ENCODE measurements around the gene EFNB2. TPM values are rescaled to one million over a fixed set of nuclear protein-coding genes. Genes with fewer than 3 reads are reported as not detected.

EFNB2 gene
- total RNA-seq, 2 donors from 2014 or later, result 85.0 to 97.1 TPM

DNA sequence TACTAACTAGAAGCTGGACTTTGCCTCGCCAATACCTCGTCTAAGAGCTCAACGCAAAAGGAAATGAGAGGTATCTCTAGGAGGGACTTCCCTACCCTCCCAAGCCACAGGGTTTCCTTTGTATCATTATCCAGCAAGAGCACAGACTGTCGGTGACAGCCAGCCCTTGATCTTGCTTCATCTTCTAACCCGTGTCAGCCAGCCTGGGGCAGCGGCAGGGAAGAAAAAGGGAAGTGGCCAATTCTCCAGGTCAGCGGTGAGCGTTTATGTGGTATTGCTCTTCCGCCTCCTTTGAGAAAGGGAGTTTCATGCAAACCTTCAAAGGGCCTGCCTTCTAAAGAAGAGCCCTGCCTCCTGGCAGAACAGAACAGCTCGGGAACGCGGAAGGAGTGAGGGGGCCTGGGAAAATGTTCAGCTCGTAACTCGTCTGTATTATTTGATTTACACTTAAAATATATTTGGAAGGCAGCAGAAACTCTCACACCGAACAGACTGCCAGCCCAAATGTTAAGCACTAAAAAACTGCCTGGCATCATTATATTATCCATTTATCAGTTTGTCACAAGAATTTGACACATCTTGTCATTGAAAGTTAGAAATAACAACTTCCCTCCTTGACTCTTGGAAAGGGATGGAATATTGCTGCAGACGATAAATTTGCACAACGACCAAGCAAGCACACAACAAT lies 41.8 kb downstream of the EFNB2 start:
- no peak for DNase-seq
- ATAC-seq, result no peak

DNA sequence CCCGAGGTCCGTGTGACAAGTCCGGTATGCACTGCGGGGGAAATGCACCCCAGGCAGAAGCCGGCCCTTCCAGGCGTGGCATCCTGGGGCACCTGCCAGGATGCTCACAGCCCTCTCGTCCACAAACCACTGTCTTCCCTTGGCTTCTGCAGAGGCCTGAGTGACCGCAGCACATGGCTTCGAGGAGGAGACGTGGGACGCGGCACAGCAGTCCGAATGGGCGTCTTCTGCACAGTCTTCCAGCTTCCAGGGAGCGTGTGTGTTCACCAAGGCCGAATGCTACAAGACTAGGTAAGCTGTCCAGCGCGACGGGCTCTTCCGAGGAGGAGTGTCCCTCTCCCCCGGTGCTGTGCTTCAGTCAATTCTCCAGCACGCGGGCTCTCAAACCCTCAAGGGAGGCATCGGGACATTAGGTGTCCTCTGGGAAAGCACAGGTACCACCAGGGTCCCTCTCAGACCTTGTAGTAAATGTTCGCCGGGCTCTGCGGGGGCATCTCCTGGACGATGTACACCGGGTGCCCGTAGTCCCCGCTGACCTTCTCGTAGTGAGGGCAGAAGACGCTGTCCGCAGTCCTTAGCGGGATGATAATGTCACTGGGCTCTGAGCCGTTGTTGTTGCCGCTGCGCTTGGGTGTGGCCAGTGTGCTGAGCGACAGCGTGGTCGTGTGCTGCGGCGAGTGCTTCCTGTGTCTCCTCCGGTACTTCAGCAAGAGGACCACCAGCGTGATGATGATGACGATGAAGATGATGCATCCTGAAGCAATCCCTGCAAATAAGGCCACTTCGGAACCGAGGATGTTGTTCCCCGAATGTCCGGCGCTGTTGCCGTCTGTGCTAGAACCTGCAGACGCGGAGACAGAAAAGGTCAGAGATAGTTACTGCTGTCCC lies 42.6 kb downstream of the EFNB2 start:
- DNase-seq (no peak), ATAC-seq (no peak)
- intact Hi-C loops (cut with DNase I, micrococcal nuclease), result no loop called here

More for the DNA sequence above, 41.8 kb downstream of the EFNB2 start:
- intact Hi-C loops (cut with DNase I, micrococcal nuclease), result no loop called here

DNA sequence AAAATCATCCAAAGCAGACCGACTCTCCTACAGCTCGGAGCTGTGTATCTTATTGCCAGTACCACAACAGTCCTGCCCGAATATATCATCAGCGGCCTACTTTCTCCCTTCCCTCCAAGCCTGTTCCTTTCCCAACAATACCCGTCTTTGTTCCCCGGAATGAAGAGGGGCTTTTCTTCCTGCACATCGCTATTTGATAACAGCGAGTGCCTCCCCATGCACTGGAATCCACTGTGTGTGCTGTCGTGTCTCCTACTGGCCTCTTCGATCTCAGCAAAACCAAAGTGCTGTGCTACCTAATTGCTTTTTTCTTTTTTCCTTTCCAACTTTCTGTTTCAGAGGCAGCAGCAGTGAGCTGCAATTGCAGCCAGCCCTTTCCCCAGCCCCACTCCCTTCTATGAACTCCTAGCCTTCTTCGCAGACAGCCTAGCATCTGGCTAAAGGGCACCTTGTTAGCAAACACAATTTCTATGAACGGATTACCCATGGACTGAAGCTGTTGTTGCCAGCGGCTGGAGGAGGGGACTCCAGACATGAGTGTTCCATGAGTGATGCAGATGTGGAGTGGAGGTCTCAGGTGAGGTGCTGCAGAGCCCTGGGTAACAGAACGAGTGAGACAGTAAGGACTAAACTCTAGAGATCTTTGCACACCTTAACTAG lies 43.4 kb downstream of the EFNB2 start:
- ATAC-seq (no peak), DNase-seq (no peak)
- intact Hi-C loops (cut with DNase I, micrococcal nuclease), result no loop called here

DNA sequence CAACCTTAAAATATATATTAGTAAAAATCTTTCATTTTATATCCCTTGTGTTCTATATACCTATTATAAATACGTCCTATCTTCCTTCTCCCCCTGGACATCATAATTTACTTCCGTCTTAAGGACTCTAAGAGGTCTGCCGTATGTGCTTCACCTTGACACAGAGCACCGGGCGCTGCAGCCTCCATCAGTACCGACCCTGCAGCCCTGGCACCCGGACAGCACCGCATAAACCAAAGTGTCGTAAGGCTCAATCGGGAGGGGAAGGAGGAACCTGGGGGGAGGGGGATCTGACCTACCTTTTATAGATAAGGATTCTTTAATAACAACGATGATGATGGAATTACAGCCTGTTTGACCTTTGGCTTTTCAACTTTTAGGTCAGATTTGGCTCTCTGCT lies 44.0 kb downstream of the EFNB2 start:
- intact Hi-C loops (cut with DNase I, micrococcal nuclease), result no loop called here
- DNase-seq (no peak), ATAC-seq (no peak)

DNA sequence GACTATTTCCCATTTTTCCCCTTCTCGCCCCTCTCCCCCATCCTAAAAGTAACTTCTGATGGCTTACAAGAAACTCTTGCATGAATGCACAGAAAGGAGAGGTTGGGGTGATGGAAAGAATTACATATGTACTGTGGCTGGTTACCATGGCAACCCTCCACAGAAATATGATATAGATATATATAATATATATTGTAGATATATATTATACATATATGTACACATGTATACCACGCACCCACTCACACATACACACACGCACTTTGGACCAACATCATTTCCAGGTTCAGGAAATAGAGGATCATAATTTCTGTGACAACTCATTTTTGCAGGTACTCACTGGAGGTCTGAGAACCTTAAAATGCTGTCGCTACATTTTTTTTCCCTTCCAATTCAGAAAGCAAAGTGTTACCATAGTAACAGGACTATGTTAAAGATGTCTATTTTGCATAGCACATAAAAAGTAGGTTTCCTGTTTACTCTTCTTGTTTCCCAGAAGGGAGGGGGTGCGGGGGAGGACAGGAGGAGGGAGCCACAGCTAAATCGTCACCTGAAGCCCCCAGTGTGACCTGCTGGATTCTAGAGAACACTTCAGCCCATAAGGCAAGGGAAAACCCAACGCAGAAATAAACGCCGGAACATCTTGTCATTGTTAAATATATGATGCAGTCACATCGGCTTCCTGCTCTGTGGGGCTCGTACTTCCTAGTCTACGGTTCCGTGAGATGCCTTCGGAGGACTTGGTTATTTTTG lies 44.7 kb downstream of the EFNB2 start:
- DNase-seq, result no peak
- no peak for ATAC-seq
- intact Hi-C loops (cut with DNase I, micrococcal nuclease), result no loop called here

DNA sequence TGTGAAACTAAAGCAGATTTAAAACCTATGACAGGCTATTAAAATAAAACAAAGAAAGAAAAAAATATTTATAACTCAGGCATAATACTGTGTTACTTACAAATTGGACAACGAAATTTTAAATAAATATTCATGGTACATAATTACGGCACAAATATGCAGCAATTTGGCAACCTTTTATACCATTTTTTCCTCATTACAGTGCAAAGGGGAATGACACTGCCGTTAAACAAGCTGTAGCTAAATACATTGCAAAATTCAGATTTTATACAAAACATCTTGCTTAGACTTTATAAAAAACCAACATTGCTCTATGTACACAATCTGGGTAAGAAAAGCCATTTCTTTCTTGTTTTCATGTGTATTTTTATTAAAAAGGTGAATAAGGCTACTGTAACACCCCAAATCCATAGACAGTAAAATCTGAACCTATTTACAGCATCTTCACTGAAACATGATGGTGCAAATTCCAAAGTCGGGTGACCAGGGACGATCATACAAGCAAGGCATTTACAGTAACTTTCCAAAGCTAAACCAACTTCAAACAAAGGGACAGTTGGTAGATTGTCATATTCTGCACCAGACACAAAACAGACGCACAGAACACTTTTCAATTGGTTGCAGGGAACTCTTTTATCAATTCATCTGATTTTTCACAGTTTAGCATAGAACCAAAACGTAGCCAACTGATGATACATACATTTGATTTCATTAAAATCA lies 45.5 kb downstream of the EFNB2 start:
- ATAC-seq (no peak), DNase-seq (no peak)
- intact Hi-C loops (cut with DNase I, micrococcal nuclease), result no loop called here

DNA sequence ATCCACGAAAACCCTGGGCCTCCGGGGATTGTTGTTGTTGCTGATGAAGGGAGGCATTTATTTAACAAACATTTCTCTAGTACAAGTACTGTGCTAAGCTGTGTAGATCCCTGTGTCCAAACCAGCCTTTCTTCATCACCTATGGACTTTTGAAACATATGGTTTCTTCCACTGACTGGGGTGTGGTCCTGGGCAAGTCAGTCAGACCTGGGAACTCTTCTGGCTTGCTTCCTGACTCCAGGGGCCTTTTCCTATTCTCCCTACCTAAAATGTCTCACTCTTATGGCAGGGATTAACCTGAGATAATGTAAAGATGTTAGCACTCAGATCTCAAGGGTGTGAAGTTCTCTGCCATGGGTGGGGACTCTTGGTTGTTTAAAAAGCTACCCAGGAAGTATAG lies 46.8 kb downstream of the EFNB2 start:
- intact Hi-C loops (cut with DNase I, micrococcal nuclease), result no loop called here
- DNase-seq (no peak), ATAC-seq (peak; percentile 70)

DNA sequence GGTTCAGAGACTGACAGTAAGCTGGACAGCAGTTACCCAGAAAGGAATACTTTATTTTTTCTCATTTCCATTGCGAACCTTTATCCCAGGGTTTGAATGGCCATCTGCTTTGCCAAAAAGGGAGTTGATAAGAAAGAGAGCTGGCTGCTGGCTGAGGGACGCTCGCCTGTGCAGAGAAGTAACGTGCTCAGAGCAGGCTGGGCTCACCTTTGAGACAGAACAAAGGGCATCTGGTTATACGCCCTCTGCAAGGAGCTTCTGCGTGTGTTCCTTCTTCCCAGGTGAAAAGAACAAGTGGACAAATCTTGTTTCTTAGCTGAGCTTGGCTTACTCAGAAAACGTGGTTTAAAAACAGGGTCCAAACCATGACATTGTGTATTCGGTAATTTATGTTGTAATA lies 47.4 kb downstream of the EFNB2 start:
- intact Hi-C loops (cut with DNase I, micrococcal nuclease), result no loop called here
- ATAC-seq (peak; percentile 89), DNase-seq (peak; percentile 51 to 54)

DNA sequence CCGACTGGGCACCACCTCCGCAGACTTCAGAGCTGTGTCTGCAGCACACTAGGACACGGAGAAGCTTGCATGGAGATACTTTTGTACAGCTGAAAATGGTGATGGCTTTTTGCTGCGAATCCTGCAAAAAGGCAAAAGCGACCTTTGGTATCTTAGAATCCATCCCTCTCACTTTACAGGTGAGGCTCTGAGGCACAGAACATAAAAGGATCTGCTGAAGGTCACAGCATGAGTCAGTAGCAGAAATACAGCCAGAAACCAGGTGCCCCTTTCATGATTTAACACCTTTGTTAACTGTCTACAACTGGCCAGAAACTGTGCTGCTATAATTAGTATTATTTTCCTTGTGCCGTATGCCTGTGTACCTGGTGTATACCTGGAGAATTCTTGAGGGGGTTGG lies 48.3 kb downstream of the EFNB2 start:
- ATAC-seq (peak; percentile 15), DNase-seq (no peak)
- intact Hi-C loops (cut with DNase I, micrococcal nuclease), result no loop called here

DNA sequence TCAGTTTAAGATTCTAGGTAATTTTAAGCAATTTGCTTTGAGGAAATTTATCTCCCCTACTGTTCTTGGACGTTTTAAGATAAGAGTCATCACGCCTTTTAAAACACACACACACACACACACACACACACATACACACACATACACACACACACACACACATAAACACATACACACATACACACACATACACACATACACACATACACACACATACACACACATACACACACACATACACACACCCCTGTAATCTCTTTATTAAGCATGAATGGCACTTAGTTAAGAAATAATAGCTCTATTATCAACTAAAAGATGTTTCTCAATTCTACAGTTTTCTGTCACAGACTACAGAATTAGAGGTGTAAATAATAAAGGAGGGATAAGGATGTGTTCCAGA lies 49.2 kb downstream of the EFNB2 start:
- no peak for ATAC-seq
- intact Hi-C loops (cut with DNase I, micrococcal nuclease), result no loop called here
- no peak for DNase-seq

DNA sequence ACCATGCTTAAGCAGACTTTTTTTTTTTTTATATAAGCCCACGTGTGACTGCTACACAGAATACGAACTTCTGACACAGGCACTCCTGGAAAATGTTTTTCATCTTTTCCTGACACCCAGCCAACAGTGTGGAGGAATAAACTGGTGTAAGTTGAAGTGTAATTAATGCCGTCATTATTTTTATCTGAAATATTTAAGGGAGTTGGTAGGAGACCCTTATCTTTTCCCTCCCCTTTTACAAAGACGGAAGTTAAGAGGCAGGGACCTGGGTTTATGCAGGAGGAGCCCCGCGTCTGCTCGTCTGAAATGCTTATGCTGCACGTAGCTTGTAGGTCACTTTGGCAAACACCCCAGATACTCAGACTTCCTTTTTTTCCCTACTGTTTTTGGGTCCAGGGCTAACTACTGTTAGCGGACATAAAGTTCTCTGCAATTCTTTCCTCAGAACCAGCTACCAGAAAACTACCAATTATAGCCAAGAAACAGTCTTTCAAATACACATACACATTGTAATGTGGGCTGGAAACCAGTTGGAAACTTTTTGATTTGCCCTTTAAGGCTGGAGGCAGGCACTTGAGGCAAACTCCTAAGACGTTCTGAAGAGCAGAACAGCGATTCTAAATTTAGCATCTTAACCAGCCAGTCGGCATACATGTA lies 50.8 kb downstream of the EFNB2 start:
- DNase-seq (no peak), ATAC-seq (no peak)
- intact Hi-C loops (cut with DNase I, micrococcal nuclease), result no loop called here

DNA sequence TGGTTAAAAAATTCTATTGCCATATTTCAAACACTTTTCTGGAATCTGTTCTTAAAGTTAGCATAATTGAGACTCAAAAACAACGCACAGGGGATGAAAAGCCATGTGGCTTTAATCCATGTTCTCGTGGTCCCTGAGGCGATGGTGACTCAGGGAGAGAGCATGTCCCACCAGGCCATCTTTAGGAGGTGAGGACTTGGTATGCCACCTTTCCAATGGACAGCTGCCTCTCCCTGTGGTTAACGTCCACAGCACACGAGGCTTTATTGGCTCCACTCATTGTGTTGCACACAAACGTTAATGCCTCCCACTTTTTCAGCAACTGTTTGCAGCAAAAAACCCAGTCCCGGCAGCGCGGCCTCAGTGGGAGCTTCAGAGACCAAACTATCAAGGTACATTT lies 51.4 kb downstream of the EFNB2 start:
- intact Hi-C loops (cut with DNase I, micrococcal nuclease), result no loop called here
- ATAC-seq (no peak), DNase-seq (no peak)

DNA sequence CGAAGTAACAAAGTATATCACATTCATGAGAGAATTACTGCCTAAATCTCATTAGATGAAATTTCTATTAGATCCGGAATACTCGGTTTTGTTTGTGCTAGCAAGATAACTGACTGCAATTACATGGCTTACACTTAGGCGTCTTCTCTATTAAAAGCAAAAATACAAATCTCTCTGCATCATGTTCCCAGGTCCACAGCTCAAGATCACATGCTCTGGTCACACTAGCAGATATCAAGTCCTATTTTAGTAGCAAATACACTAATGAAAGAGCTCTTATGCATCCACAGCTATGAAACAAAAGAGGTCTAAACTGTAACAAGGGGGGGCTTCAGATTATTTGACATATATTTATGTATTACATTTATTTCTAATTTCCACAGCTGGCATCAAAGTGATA lies 53.5 kb downstream of the EFNB2 start:
- intact Hi-C loops (cut with DNase I, micrococcal nuclease), result no loop called here
- DNase-seq (no peak), ATAC-seq (no peak)

DNA sequence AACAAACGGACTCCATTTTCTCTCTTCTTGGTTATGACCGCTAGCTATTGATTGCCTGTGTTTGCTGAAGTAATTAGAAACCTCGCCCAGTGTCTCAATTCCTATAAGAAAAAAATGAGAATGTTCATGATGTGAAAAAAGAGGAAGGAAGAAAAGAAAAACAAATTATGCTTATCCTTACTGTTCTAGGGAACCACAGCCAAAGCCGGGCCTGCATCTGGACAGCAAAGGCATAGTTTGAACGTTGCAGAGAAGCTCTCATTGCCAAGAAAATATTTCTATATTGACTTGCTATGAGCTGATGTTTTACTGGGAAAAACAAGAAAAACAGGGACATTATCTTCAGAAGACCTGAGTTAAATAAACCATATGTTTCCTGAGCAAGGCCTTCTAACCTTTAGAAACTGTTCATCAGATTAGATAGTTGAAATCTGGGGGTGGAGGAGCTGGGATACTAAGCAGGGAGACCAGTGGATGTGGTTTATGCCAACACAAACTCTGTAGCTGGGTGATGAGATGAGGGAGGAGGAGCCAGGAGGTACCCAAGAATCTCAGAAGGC lies 55.0 kb downstream of the EFNB2 start:
- intact Hi-C loops (cut with DNase I, micrococcal nuclease), result no loop called here
- no peak for DNase-seq
- ATAC-seq, result no peak

DNA sequence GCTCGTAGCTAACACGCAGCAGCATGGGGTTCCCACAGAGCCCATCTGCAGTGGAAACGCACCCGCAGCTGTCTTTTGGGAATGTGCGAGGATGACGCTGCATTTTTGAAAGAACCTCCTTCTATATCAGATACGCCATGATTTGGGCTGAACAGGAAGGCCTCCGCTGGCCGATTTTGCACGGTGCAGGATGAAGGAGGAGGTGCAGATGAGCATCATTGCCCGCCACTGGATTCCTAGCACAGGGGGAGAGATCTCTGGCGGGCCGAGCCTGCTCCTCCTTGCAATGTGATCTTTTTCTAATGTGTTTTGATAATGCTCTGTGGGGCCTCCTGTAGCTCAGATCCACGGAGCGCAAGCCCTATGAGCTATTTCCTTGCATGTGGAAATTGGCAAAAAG lies 55.5 kb downstream of the EFNB2 start:
- DNase-seq, result no peak
- no peak for ATAC-seq
- intact Hi-C loops (cut with DNase I, micrococcal nuclease), result loop anchor here in 1 of 2 donors (10.0 kb wide), 1 partner anchor 135 kb away; no protein-coding TSS in a partner anchor

DNA sequence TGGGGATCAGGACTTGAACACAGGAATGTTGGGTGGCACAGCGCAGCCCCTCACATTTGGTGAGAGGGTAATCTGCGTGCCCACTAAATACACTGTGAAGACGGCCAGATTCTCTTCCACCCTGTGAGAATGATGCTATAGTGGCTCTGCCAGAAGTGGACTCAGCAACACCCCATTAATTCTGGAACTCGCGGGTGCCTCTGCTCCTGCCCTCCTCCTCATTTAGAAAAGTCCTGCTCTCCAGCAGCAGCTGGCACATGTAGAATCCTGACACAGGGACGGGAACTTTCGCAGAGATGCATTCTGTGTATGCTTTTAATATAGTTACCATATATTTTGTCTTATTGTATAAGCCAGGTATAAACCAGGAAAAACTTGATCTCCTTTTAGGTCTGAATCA lies 57.3 kb downstream of the EFNB2 start:
- intact Hi-C loops (cut with DNase I, micrococcal nuclease), result loop anchor here in 1 of 2 donors (10.0 kb wide), 1 partner anchor 133 kb away; no protein-coding TSS in a partner anchor
- ATAC-seq (no peak), DNase-seq (no peak)

DNA sequence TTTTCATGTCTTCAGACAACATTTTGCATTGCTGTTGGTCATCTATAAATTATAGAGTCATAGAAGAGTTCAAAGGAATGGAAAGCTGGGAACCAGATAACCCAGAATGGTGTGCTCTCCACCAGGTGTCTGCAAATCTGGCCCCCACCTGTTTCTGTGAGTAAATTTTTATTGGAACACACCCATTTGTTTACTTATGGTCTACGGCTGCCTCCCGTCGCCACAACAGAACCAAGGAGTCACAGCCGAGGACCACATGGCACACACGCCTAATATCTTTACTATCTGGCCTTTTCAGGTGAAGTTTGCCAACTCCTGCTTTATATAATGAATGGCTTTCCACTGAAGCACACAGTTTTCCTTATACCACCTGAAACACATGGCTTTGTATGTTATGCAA lies 58.2 kb downstream of the EFNB2 start:
- ATAC-seq, result peak; percentile 66
- intact Hi-C loops (cut with DNase I, micrococcal nuclease), result loop anchor here in 1 of 2 donors (10.0 kb wide), 1 partner anchor 133 kb away; no protein-coding TSS in a partner anchor
- peak; percentile 34 to 36 for DNase-seq
